SW 1271 (cell line): Measurements from ENCODE around the gene KRTAP10-4.
"Not testable (repeated sequence)": the region's sequence is repeated elsewhere in the genome, so short reads cannot be mapped to it uniquely, and the experiment has no call there.

Source experiments
- DNase-seq, 2 experiments: peaks; one replicate each; lab custom pipeline; 2025; lab: John Stamatoyannopoulos, UW

The KRTAP10-4 gene

GRCh38 chr21:44534688-44535087, 38.8 kb upstream of the KRTAP10-4 start:
- no peak for DNase-seq

- DNase-seq, result no peak
These were observed 37.6 kb upstream of the KRTAP10-4 start for GRCh38 chr21:44535963-44536362.

GRCh38 chr21:44537930-44538911, 35.3 kb upstream of the KRTAP10-4 start:
- no peak for DNase-seq

DNA sequence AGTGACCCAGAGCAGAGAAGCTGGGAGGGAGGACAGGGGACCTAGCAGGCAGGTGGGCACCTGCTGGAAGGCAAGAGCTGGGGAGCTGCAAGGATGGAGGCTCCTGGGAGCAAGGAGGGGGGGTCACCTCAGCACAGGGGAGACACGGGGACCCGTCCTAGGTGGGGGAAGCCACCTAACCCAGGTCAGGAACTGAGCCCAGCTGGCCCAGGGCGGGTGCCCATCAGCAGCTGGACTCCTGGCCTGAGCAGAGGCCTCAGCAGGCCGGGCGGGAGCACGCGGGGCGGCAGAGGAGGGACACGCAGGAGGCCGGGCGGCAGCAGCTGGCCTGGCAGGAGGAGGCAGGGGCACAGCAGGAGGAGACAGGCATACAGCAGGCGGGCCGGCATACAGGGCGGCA, 34.5 kb upstream of the KRTAP10-4 start:
- DNase-seq, result no peak

DNA sequence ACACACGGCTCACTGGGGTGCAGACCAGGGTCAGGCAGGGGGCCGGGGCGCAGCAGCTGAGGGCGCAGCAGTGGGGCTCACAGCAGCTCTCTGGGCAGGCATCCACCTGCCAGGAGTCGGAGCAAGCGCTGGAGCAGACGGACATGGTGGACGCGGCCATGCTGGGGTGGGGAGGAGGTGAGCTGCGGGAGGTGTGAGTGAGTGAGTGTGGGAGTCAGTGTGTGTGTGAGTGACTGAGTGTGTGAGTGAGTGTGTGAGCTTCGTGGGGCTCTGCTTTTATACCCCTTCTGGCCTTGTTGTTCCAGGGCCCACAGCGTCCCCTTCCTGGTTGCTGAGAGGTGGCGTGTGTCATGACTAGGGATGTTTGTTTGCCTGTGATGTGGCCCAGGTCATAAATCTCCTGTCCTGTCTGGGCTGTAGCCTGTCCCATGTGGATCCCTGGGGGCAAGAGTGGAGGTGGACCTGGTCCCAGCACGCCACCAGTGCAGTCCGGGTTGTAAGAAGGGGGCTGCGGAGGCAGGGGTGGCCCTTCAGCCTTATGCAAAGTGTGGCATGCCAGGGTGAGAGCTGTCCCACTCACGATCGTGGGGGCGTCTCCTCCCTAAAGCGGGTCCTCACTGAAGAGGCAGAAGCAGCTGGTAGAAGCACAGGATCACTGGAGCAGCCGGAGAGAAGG, 33.4 kb upstream of the KRTAP10-4 start, which contains the start of gene KRTAP10-1:
Gene KRTAP10-1 (minus strand): TSS at position 205 of the 676 bp plus-strand sequence. CDS start 45 bp downstream, at position 160.
- no peak for DNase-seq

DNA sequence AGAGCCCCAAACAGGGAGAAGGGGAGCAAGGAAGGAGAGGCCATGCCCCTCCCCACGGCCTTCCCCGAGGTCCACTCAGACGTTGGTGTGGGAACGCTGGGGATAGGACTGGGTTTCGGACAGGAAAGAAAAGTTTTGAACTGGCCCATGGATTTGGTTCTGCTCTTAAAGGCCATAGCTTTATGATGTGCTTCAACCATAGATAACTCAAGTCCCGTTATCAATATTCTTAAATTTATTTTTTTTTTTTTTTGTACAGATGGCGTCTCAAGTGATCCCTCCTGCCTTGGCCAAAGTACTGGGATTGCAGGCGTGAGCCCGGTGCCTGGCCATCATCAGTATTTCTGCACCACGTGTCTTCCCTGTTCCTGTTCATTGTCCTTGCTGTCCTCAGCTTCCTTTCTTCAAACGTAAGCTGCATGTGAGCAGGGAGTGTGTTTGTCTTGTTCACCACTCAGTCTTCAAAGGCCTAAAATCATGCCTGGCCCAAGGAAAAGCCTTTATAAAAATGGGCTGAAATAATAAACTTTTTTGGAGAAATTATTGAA, 32.7 kb upstream of the KRTAP10-4 start:
- DNase-seq, result no peak

DNA sequence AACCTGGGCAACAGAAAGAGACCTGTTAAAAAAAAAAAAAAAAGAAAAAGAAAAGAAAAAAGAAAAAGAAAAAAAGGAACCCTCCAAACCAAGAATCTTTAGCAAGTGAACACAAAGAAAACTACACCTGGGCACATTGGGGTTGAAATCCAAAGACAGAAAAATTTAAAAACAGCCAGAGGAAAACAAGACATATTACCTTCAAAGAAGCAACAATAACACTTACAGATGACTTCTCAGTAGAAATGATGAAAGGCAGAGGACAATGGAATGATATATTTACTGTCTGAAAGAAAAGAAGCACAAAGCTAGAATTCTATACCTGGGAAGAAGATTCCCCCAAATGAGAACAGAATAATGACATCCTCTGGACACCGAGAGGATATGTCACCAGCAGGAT, 30.8 kb upstream of the KRTAP10-4 start:
- DNase-seq, result no peak

DNA sequence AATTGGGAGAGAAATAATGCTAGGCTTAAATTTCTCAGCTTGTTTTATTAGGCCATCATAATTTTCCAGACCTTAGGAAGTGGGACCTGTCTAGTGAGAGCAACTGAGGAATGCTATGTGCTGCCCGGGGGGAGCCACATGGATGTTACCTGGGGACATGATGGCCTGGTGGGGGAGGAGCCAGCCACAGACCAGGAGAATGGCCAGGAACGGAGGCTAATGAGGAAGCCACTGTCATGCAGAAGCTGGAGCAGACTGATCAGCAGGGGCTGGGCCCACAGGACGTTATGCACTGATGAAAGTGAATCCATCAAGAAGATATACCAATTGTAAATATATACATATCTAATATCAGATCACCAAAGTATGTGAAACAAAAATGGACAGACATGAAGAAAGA, 29.0 kb upstream of the KRTAP10-4 start:
- no peak for DNase-seq

DNA sequence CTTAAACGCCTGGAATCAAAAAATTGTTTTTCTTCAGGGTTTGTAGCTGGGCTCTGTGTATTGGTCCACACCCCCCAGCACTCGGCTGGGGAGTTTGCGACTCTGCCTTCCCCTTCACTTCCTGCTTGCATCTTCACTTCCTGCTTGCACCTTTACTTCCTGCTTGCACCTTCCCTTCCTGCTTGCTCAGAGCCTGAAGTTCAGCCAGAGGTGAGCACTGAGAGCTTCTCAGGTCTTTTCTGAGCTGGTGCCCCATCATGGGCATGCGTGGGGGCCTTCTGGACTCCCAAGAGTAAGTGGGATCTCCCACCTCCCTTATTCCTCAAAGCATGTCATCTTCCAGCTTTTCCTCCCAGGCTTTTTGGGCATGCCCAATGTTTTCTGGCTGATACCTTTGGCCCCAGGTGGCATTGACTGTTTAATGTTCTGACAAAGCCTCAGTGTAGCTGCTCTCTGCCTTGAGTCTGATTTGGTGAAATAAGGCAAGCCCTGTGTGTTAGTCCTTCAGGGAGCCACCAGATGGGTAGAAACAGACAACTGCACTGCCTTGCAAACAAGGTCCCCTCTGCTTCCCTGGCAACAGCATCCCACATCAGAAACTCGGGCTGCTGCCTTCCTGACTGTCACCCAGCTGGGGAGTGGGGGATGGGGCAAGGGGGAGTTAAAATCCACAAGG, 25.7 kb upstream of the KRTAP10-4 start:
- no peak for DNase-seq

DNA sequence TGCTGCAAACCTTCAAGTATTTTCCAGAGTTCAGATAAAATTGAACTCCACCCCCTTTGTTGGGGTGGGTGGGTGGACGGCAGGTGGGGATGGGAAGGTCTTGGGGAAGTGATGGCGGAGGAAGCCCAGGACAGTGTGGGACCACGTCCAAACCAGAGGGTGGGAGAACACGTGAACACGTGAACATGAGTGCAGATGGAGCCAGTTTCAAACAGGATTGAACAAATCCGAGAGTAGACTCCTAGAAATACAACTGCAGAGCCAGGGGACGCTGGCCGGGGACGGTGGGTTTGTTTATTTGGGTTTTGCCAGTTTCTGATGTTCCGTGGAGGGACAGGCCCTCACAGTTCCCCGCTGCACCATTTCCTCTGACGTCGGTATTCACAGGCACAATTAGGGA, 25.1 kb upstream of the KRTAP10-4 start:
- DNase-seq, result no peak

DNA sequence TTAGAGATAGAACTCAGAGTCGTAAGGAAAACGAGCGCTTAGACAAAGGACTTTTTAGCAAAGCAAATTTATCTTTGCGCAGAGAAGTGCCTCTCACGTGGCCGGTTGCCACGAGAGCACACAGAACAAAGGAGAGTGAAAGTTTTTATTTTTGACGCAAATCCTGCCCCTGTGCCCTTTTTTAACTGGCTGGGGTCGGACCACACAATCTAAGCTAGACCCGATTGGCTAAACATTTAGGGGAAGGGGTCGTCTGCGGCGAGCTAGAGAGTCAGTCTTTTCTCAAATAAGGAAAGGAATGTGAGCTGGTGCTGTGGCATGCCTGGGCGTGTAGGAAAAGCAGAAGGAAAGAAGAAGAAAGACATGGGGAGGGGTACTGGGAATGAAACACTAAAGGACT, 24.6 kb upstream of the KRTAP10-4 start:
- DNase-seq, result no peak

DNA sequence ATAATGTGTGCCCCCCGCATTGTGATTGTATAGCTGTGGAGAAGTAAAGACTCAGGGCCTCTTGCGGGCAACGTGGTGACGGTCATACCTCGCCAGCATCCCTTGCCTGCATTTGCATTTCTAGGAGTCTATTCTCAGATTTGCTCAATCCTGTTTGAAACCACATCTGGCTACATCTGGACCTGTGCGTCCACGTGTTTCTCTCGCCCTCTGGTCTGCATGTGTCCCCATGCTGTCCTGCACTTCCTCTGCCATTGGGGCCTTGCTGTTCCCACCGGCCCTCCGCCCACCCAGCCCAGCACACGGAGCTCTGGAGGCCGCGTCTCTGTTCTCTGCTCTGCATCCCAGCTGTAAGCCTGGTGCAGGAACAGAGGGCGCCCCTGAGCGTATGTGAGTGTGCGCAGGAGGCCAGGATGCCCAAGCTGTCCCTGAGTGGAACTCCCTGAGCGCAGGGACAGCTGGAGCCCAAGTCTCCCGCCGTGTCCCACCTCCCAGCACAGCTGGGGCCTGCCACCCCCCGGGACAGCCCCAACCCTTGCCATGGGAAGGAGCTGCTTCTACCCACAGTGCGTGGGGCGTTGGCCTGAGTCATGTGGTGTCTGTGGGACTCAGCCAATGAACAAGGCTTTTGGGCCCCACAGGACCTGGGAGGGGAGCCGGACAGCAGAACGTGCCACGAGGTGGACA, 23.9 kb upstream of the KRTAP10-4 start:
- no peak for DNase-seq

GRCh38 chr21:44550285-44550684, 23.2 kb upstream of the KRTAP10-4 start:
- not testable (repeated sequence) for DNase-seq

- DNase-seq, result no peak
These were observed 22.7 kb upstream of the KRTAP10-4 start for GRCh38 chr21:44550807-44551206.

- no peak for DNase-seq
These were observed 22.1 kb upstream of the KRTAP10-4 start, which contains the start of gene KRTAP10-2 for GRCh38 chr21:44551340-44551961. TSS of gene KRTAP10-2 (minus strand) at chr21:44551505. CDS start at chr21:44551458, 47 bp downstream.

- no peak for DNase-seq
These were observed 21.4 kb upstream of the KRTAP10-4 start for GRCh38 chr21:44552136-44552535.

DNA sequence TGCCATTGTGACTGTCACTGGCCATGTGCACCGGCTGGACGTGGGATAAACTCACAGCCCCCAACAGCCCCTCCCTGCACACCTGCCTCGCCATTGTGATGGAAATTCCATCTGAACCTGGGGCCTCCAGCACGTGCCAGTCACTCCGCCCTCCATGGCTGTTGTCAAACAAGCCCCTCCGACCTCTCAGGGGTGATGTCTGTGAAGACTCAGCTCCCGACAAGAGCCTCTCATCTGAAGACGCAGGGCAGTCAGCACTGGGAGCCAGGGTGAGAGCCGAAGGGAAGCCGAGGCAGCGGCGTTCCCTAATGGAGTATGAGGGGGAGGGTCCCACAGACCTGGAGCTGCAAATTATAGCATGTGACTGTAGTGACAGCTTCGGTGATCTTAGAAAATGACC, 20.8 kb upstream of the KRTAP10-4 start:
- no peak for DNase-seq

- DNase-seq, result no peak
These were observed 18.2 kb upstream of the KRTAP10-4 start for GRCh38 chr21:44555200-44555875.

GRCh38 chr21:44556879-44557278, 16.6 kb upstream of the KRTAP10-4 start:
- no peak for DNase-seq
